Measurements from ENCODE around the gene SERPINB6. TPM values are rescaled to one million over a fixed set of nuclear protein-coding genes. Genes with fewer than 3 reads are reported as not detected.
"Not testable (repeated sequence)": the region's sequence is repeated elsewhere in the genome, so short reads cannot be mapped to it uniquely, and the experiment has no call there.

SERPINB6 gene
- total RNA-seq, 1 donor, result 96.3 TPM

- DNase-seq (ENCODE audit: low read depth), result no peak
- TF ChIP-seq CTCF (IDR thresholded peaks at IDR 0.05; ENCODE audit: insufficient read depth, low read depth, low read length), result no peak
- no peak overlapping the region for H3K4me3 ChIP-seq (ENCODE audit: low read depth, low read length)
These were observed 43.3 kb upstream of the SERPINB6 start for GRCh38 chr6:3014675-3015066.

GRCh38 chr6:3013901-3014674 lies 42.7 kb upstream of the SERPINB6 start:
- no peak for TF ChIP-seq CTCF (IDR thresholded peaks at IDR 0.05; ENCODE audit: insufficient read depth, low read depth, low read length)
- H3K4me3 ChIP-seq (ENCODE audit: low read depth, low read length), result no peak overlapping the region
- DNase-seq (ENCODE audit: low read depth), result no peak

- TF ChIP-seq CTCF (IDR thresholded peaks at IDR 0.05; ENCODE audit: insufficient read depth, low read depth, low read length), result no peak
- no peak overlapping the region for H3K4me3 ChIP-seq (ENCODE audit: low read depth, low read length)
- peak; percentile 50 for DNase-seq (ENCODE audit: low read depth)
These were observed 42.1 kb upstream of the SERPINB6 start for GRCh38 chr6:3013486-3013885.

- no peak overlapping the region for H3K4me3 ChIP-seq (ENCODE audit: low read depth, low read length)
- no peak for TF ChIP-seq CTCF (IDR thresholded peaks at IDR 0.05; ENCODE audit: insufficient read depth, low read depth, low read length)
- no peak for DNase-seq (ENCODE audit: low read depth)
These were observed 40.2 kb upstream of the SERPINB6 start for GRCh38 chr6:3011592-3011991.

- DNase-seq (ENCODE audit: low read depth), result no peak
- no peak for TF ChIP-seq CTCF (IDR thresholded peaks at IDR 0.05; ENCODE audit: insufficient read depth, low read depth, low read length)
- H3K4me3 ChIP-seq (ENCODE audit: low read depth, low read length), result no peak overlapping the region
These were observed 39.8 kb upstream of the SERPINB6 start for GRCh38 chr6:3011158-3011557.

GRCh38 chr6:3009930-3010329 lies 38.6 kb upstream of the SERPINB6 start:
- no peak for TF ChIP-seq CTCF (IDR thresholded peaks at IDR 0.05; ENCODE audit: insufficient read depth, low read depth, low read length)
- no peak overlapping the region for H3K4me3 ChIP-seq (ENCODE audit: low read depth, low read length)
- peak; percentile 66 for DNase-seq (ENCODE audit: low read depth)

- H3K4me3 ChIP-seq (ENCODE audit: low read depth, low read length); DNase-seq (ENCODE audit: low read depth): not testable (repeated sequence)
These were observed 37.4 kb upstream of the SERPINB6 start for GRCh38 chr6:3008712-3009265.
